DND-41 (cell line): ENCODE data around the gene ARHGEF12.

Experiments used
- ATAC-seq: fragments of 200-7000 bp; cut with Tn5 transposase; 3 replicates; pipeline ENCODE4 v1.9.1; 2021; ENCODE audit warnings: low read depth; ENCODE audit not compliant: insufficient read depth
- DNase-seq: peaks from one replicate; pipeline ENCODE4 v3.0.0-alpha.2; 2020
- H2AFZ ChIP-seq: 2 replicates; pipeline ENCODE4 v1.6.0; 2012; ENCODE audit warnings: low read depth, low read length
- H3K27ac ChIP-seq: 2 replicates; pipeline ENCODE4 v1.5.1; 2012; ENCODE audit warnings: low read length, inconsistent platforms
- H3K27me3 ChIP-seq: fragments of 200-600 bp; sonication (generic); 2 replicates; pipeline ENCODE4 v1.6.0; 2012; ENCODE audit warnings: low read length, mild to moderate bottlenecking, inconsistent platforms; ENCODE audit not compliant: insufficient read depth, poor library complexity
- H3K36me3 ChIP-seq: 2 replicates; pipeline ENCODE4 v1.5.1; 2012; ENCODE audit warnings: low read length, inconsistent platforms; ENCODE audit not compliant: insufficient read depth
- H3K4me1 ChIP-seq: 2 replicates; pipeline ENCODE4 v1.5.1; 2012; ENCODE audit warnings: mild to moderate bottlenecking, low read length; ENCODE audit not compliant: insufficient read depth
- H3K4me2 ChIP-seq: 2 replicates; pipeline ENCODE4 v1.6.0; 2012; ENCODE audit warnings: mild to moderate bottlenecking, moderate library complexity, low read length, inconsistent platforms; ENCODE audit not compliant: insufficient read depth
- H3K4me3 ChIP-seq, 2 experiments: fragments of 200-600 bp in 1 of 2; shearing (Covaris generic) in 1 of 2; 2 replicates each; pipeline ENCODE4 v1.5.1; 2012 to 2016; ENCODE audit warnings: inconsistent platforms in 2 of 2, low read length in 2 of 2, mild to moderate bottlenecking in 2 of 2, low read depth in 1 of 2, moderate library complexity in 1 of 2
- H3K79me2 ChIP-seq: 2 replicates; pipeline ENCODE4 v1.6.0; 2012; ENCODE audit warnings: low read length, inconsistent platforms; ENCODE audit not compliant: insufficient read depth
- H3K9ac ChIP-seq: 2 replicates; pipeline ENCODE4 v1.6.0; 2012; ENCODE audit warnings: low read depth, mild to moderate bottlenecking, inconsistent platforms, low read length, moderate library complexity
- H3K9me3 ChIP-seq: 2 replicates; pipeline ENCODE4 v1.5.1; 2012; ENCODE audit warnings: low read length, moderate library complexity, mild to moderate bottlenecking, inconsistent platforms; ENCODE audit not compliant: insufficient read depth, severe bottlenecking
- H4K20me1 ChIP-seq: 2 replicates; pipeline ENCODE4 v1.6.0; 2012; ENCODE audit warnings: low read length; ENCODE audit not compliant: insufficient read depth
- CTCF ChIP-seq: IDR thresholded peaks from 2 replicates; pipeline ENCODE4 v1.5.1; 2012; ENCODE audit warnings: borderline replicate concordance, low read length, moderate library complexity, mild to moderate bottlenecking; ENCODE audit not compliant: poor library complexity, severe bottlenecking; ENCODE audit errors: extremely low read depth
- EZH2 ChIP-seq: IDR thresholded peaks from 3 replicates; pipeline ENCODE4 v1.6.1; 2012; ENCODE audit warnings: borderline replicate concordance, low read depth, mild to moderate bottlenecking, moderate library complexity, low read length, inconsistent platforms; ENCODE audit not compliant: severe bottlenecking

Gene ARHGEF12

DNA sequence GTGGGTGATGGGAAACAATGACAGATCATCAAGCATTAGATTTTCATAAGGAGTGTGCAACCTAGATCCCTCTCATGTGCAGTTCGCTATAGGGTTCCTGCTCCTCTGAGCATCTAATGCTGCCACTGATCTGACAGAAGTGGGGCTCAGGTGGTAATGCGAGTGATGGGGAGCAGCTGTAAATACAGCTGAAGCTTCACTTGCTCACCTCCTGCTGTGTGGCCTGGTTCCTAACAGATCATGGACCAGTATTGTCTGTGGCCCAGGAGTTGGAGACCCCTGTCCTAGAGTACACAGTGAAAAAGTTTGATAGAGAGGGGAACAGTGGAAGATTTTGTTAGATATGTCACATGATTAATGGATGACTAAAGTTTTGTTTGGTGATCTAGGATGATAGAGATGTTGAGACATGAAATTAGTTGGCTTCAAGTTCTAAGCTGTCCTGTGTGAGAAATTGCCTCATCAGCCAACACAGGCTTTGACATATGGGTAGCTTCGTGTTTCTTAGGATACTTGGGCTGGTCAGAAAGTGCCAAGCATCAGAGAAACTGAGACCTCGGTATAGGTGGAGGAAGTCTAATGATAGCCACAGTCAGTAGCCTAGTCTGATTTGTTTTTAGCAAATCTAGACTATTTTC, 47.4 kb downstream of the ARHGEF12 start:
- peaks cover 38% of the 10 kb centered on the region for H3K27me3 ChIP-seq
- no peaks in the 10 kb centered on the region for H3K36me3 ChIP-seq
- no peak overlapping the region for H3K9ac ChIP-seq
- H3K4me3 ChIP-seq: no peak overlapping the region
- ATAC-seq (no peak), DNase-seq (no peak)
- no peak overlapping the region for H2AFZ ChIP-seq
- H3K27ac ChIP-seq: no peak overlapping the region
- H3K79me2 ChIP-seq: no peaks in the 10 kb centered on the region
- H3K4me1 ChIP-seq: no peaks in the 10 kb centered on the region
- no peaks in the 10 kb centered on the region for H3K9me3 ChIP-seq
- 0 out of 2 replicates have a peak, but pooled peaks cover 3% of the 10 kb centered on the region for H4K20me1 ChIP-seq
- TF ChIP-seq EZH2 (no peak), CTCF (no peak)
- no peak overlapping the region for H3K4me2 ChIP-seq

DNA sequence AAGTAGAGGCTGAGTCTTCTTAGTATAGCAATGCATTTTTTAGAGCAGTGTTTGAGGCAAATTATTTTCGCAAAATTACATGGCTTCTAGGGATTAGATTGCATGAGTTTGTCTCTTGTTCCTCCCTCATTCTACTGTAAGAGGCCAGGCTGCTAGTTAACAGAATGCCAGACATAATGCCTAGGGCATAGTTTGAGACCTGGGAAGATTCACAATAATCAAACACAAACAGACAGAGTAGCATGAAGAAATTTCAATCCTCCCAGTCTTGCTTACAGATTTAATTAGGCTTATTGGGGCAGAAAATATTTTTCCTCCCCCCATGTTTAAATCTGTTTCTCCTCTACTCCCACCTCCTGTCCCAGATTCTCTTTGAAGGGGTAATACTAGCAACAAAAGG, 48.3 kb downstream of the ARHGEF12 start:
- no peak for ATAC-seq
- no peaks in the 10 kb centered on the region for H3K4me1 ChIP-seq
- no peak overlapping the region for H2AFZ ChIP-seq
- H3K27me3 ChIP-seq: peaks cover 38% of the 10 kb centered on the region
- H3K9ac ChIP-seq: no peak overlapping the region
- H3K36me3 ChIP-seq: no peaks in the 10 kb centered on the region
- TF ChIP-seq EZH2 (no peak), CTCF (no peak)
- no peak overlapping the region for H3K4me2 ChIP-seq
- no peaks in the 10 kb centered on the region for H3K9me3 ChIP-seq
- H3K27ac ChIP-seq: no peak overlapping the region
- H3K4me3 ChIP-seq: no peak overlapping the region
- 0 out of 2 replicates have a peak, but pooled peaks cover 3% of the 10 kb centered on the region for H4K20me1 ChIP-seq
- H3K79me2 ChIP-seq: no peaks in the 10 kb centered on the region
- DNase-seq: no peak

DNA sequence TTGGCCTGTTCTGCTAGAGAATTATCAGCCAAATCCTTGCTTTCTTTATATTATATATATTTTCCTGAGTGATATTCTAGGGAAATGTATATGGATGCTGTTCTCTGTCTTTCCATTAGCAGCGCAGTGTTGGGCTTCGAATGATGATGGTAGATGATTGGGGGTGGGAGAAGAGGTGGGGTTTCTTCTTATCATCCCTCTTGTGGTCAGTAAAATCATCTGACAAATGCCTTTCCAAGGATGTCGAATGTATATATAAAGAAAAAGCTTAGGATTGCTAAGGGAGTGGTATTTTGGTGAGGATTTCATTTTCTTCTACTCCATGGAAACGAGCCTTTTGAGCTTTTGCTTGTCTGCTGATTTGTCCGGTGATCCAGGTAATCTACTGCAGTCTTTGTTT, 48.9 kb downstream of the ARHGEF12 start:
- Histone ChIP-seq H2AFZ (no peak overlapping the region), H3K27me3 (peaks cover 34% of the 10 kb centered on the region), H3K36me3 (no peaks in the 10 kb centered on the region), H3K9ac (no peak overlapping the region), H3K4me3 (no peak overlapping the region), H3K79me2 (no peaks in the 10 kb centered on the region), H4K20me1 (0 out of 2 replicates have a peak, but pooled peaks cover 3% of the 10 kb centered on the region), H3K4me2 (no peak overlapping the region), H3K27ac (no peak overlapping the region), H3K9me3 (no peaks in the 10 kb centered on the region), H3K4me1 (no peaks in the 10 kb centered on the region)
- TF ChIP-seq EZH2 (no peak), CTCF (no peak)
- no peak for DNase-seq
- no peak for ATAC-seq
